Right lobe of liver (tissue), 6 donors: ENCODE measurements around the gene IRF2BP1. TPM values are rescaled to one million over a fixed set of nuclear protein-coding genes. Genes with fewer than 3 reads are reported as not detected.

Source experiments
- ATAC-seq, 4 donors: fragments of 200-7000 bp; cut with Tn5 transposase; one replicate each; pipeline ENCODE4 v1.9.1; 2020; ENCODE audit warnings: mild to moderate bottlenecking in 4 of 4, moderate library complexity in 4 of 4
- DNase-seq, 3 donors: peaks; one replicate each; pipeline ENCODE4 v3.0.0-alpha.2; 2020
- H3K27ac ChIP-seq, 3 donors: fragments of 200-600 bp; one replicate each; pipeline ENCODE4 v1.8.0; 2022
- H3K27me3 ChIP-seq, 2 donors: fragments of 200-600 bp; one replicate each; pipeline ENCODE4 v1.8.0; 2022
- H3K36me3 ChIP-seq, 4 donors: fragments of 200-600 bp; sonication (generic) in 1 of 4; one replicate each; pipeline versions ENCODE4 v1.5.1 to v1.8.0; 2017 to 2022; ENCODE audit warnings: control low read depth in 1 of 4
- H3K4me1 ChIP-seq, 4 donors: fragments of 200-600 bp; sonication (generic) in 1 of 4; one replicate each; pipeline versions ENCODE4 v1.5.1 to v1.8.0; 2017 to 2022; ENCODE audit warnings: control low read depth in 1 of 4
- H3K4me3 ChIP-seq, 3 donors: fragments of 200-600 bp; one replicate each; pipeline ENCODE4 v1.8.0; 2022
- H3K9me3 ChIP-seq, 4 donors: fragments of 200-600 bp; sonication (generic) in 1 of 4; one replicate each; pipeline versions ENCODE4 v1.5.1 to v1.8.0; 2017 to 2022; ENCODE audit warnings: control low read depth in 1 of 4
- POLR2A ChIP-seq: fragments of 450-650 bp; IDR thresholded peaks from one replicate; pipeline ENCODE4 v1.6.1; 2017; ENCODE audit warnings: antibody characterized with exemption, mild to moderate bottlenecking
- WGBS: methylation state at CpG from one replicate; pipeline ENCODE4 v1.1.6; 2018; ENCODE audit warnings: low coverage, low lambda C conversion rate; ENCODE audit not compliant: insufficient coverage; ENCODE audit errors: missing lambda C conversion rate; 5-methylcytosine and 5-hydroxymethylcytosine counted together
- intact Hi-C, 2 donors: fragments of 100-400 bp; cut with DNase I; formaldehyde crosslinking; loops; one replicate each; pipeline versions ENCODE4 v1.11.2 to v1.14.1; 2022
- total RNA-seq, 6 experiments: library from RNA; depleted of rRNA in 2 of 6; stranded (reverse); fragments of >200 nt in 2 of 6; fragmentation: NEBNext Ultra II Directional in 3 of 6; extraction: Animal tissue kit (Norgen Biotek cat#: 25700) in 3 of 6; gene quantifications; one replicate each; pipeline versions ENCODE4 v1.1.0 to v1.2.4, GENCODE V29; 2016 to 2023
- TF ChIP-seq, protein P1 (sequence below), 4 donors: fragments of 200-600 bp in 3 of 4; fragments of 450-650 bp in 1 of 4; IDR thresholded peaks; one replicate each; pipeline versions ENCODE4 v1.5.1 to v1.8.0; 2016 to 2022; ENCODE audit warnings: antibody characterized with exemption in 4 of 4, mild to moderate bottlenecking in 2 of 4
- donor health status: DM: no; HTN: yes; CAD: no.
- donor health status: DM: no; HTN: no; CAD: no.
- donor health status: DM: no; HTN: no; CAD: no.
- donor health status: DM: no; HTN: yes; CAD: no.
- donor health status: DM: no; HTN: yes; CAD: no.

The IRF2BP1 gene
- total RNA-seq, 6 experiments from 2014 or later, result 12.8 to 21.5 (median 15.5) TPM

- no peaks in the 10 kb centered on the region for H3K27me3 ChIP-seq
- no peaks in the 10 kb centered on the region for H3K9me3 ChIP-seq
- intact Hi-C loops, result no loop called here
- no peaks in the 10 kb centered on the region for H3K36me3 ChIP-seq
- H3K4me3 ChIP-seq, result no peak overlapping the region
- TF ChIP-seq, protein P1, sequence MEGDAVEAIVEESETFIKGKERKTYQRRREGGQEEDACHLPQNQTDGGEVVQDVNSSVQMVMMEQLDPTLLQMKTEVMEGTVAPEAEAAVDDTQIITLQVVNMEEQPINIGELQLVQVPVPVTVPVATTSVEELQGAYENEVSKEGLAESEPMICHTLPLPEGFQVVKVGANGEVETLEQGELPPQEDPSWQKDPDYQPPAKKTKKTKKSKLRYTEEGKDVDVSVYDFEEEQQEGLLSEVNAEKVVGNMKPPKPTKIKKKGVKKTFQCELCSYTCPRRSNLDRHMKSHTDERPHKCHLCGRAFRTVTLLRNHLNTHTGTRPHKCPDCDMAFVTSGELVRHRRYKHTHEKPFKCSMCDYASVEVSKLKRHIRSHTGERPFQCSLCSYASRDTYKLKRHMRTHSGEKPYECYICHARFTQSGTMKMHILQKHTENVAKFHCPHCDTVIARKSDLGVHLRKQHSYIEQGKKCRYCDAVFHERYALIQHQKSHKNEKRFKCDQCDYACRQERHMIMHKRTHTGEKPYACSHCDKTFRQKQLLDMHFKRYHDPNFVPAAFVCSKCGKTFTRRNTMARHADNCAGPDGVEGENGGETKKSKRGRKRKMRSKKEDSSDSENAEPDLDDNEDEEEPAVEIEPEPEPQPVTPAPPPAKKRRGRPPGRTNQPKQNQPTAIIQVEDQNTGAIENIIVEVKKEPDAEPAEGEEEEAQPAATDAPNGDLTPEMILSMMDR (IDR thresholded peaks at IDR 0.05), result no peak
- TF ChIP-seq POLR2A, result no peak
- H3K27ac ChIP-seq, result no peak overlapping the region
- H3K4me1 ChIP-seq, result no peaks in the 10 kb centered on the region
- DNase-seq (no peak), ATAC-seq (no peak)
- 76% methylated on average over 9 of the region's 9 CpGs for WGBS
Observed at GRCh38 chr19:45922281-45922680, 36.3 kb upstream of the IRF2BP1 start.

- Histone ChIP-seq H3K36me3 (no peaks in the 10 kb centered on the region), H3K9me3 (no peaks in the 10 kb centered on the region), H3K4me1 (no peaks in the 10 kb centered on the region), H3K27ac (no peak overlapping the region), H3K27me3 (no peaks in the 10 kb centered on the region), H3K4me3 (no peak overlapping the region)
- intact Hi-C loops, result no loop called here
- ATAC-seq (no peak), DNase-seq (no peak)
- TF ChIP-seq, protein P1 (IDR thresholded peaks at IDR 0.05), result no peak
- no peak for TF ChIP-seq POLR2A
- 63% methylated on average over 3 of the region's 8 CpGs for WGBS
Observed at GRCh38 chr19:45920458-45920857, 34.5 kb upstream of the IRF2BP1 start.

DNA sequence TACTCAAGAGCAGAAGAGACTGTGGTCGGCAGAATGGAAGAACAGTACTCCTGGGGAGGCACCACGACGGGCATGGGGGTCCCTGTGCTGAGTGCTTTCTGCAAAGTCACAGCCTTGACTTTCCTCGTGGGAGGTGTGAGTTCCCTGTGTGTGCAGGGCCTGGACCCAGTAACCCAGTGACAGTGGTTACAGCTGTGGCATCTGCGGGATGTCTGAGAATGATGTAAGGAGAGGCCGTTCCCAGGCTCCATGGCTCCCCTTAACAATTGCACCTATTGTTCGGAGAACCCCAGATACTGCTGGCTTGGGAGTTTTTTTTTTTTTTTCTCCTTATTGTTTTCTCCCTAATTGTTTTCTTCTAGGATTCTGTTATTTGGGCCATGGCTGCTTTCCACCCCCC lies 33.7 kb upstream of the IRF2BP1 start:
- Histone ChIP-seq H3K27ac (no peak overlapping the region), H3K9me3 (no peaks in the 10 kb centered on the region), H3K27me3 (no peaks in the 10 kb centered on the region), H3K4me3 (no peak overlapping the region), H3K4me1 (no peaks in the 10 kb centered on the region), H3K36me3 (no peaks in the 10 kb centered on the region)
- TF ChIP-seq, protein P1 (IDR thresholded peaks at IDR 0.05), result no peak
- no peak for TF ChIP-seq POLR2A
- peak in 1 of 4 donors; percentile 21 for ATAC-seq
- intact Hi-C loops, result no loop called here
- 45% methylated on average over 3 of the region's 7 CpGs for WGBS
- DNase-seq, result no peak

GRCh38 chr19:45918721-45919120 lies 32.8 kb upstream of the IRF2BP1 start:
- H3K27ac ChIP-seq, result no peak overlapping the region
- H3K27me3 ChIP-seq, result no peaks in the 10 kb centered on the region
- TF ChIP-seq, protein P1 (IDR thresholded peaks at IDR 0.05), result no peak
- no peak for TF ChIP-seq POLR2A
- intact Hi-C loops, result no loop called here
- H3K36me3 ChIP-seq, result no peaks in the 10 kb centered on the region
- H3K4me3 ChIP-seq, result no peak overlapping the region
- no peaks in the 10 kb centered on the region for H3K9me3 ChIP-seq
- ATAC-seq (no peak), DNase-seq (no peak)
- WGBS, result 29% methylated on average over 4 of the region's 4 CpGs
- H3K4me1 ChIP-seq, result no peaks in the 10 kb centered on the region
